C4-2B (cell line): ENCODE data around the gene GALNT10.

Source experiments
- H3K27ac ChIP-seq: fragments of 450-650 bp; 2 replicates; pipeline ENCODE4 v1.5.1; 2017
- ZFX ChIP-seq: fragments of 450-650 bp; IDR thresholded peaks from 2 replicates; pipeline ENCODE4 v1.6.1; 2017
- TF ChIP-seq, protein P1 (sequence below): fragments of 450-650 bp; conservative IDR thresholded peaks from 2 replicates; pipeline ENCODE4 v1.5.1; 2017; ENCODE audit warnings: mild to moderate bottlenecking

GALNT10 gene

DNA sequence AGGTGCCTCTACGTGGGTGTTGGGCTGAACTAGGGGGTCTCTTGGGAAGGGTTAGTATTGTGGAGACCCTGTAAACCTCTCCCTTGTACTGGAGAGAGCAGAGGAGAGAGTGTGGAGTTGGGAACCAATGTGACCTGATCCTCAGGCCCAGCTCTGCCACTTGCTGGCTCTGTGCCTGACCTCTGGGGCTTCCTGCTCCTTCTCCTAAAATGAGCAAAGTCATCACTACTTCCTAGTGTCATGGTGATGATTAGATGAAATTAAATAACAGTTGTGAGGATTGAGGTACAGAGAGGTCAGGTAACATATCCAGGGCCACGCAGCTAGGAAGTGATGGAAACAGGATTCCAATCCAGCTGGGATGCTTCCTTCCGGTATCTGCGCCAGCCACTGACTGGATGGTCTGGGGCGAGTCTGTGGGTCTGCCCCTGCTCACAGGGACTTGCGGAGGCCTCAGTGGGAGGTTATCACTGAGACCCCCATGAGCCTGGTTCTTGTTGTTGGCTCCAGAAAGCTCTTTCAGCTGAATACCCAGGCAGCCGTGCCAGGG, 9.2 kb downstream of the GALNT10 start:
- H3K27ac ChIP-seq = no peak overlapping the region
- TF ChIP-seq, protein P1, sequence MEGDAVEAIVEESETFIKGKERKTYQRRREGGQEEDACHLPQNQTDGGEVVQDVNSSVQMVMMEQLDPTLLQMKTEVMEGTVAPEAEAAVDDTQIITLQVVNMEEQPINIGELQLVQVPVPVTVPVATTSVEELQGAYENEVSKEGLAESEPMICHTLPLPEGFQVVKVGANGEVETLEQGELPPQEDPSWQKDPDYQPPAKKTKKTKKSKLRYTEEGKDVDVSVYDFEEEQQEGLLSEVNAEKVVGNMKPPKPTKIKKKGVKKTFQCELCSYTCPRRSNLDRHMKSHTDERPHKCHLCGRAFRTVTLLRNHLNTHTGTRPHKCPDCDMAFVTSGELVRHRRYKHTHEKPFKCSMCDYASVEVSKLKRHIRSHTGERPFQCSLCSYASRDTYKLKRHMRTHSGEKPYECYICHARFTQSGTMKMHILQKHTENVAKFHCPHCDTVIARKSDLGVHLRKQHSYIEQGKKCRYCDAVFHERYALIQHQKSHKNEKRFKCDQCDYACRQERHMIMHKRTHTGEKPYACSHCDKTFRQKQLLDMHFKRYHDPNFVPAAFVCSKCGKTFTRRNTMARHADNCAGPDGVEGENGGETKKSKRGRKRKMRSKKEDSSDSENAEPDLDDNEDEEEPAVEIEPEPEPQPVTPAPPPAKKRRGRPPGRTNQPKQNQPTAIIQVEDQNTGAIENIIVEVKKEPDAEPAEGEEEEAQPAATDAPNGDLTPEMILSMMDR = no peak
- no peak for TF ChIP-seq ZFX

DNA sequence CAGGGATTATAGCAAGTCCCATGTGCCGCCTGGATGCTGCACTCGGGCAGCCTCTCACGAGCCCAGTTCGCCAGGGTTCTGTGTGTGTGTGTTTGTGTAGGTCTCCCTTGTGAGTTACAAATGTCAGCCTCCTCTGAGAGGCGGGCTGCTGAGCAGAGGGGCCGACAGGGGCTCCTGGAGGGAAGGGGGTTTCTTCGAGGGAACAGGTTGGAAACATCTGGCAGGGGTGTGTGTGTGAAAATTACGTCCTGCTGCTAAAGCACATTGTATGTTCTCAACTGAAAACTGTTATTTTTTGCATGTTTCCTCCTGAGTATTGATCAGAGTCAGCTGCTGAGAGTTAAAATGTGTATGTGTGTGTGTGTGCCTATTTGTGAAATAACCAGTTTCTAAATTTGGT, 9.7 kb downstream of the GALNT10 start:
- no peak overlapping the region for H3K27ac ChIP-seq
- TF ChIP-seq ZFX = no peak
- TF ChIP-seq, protein P1 = no peak

DNA sequence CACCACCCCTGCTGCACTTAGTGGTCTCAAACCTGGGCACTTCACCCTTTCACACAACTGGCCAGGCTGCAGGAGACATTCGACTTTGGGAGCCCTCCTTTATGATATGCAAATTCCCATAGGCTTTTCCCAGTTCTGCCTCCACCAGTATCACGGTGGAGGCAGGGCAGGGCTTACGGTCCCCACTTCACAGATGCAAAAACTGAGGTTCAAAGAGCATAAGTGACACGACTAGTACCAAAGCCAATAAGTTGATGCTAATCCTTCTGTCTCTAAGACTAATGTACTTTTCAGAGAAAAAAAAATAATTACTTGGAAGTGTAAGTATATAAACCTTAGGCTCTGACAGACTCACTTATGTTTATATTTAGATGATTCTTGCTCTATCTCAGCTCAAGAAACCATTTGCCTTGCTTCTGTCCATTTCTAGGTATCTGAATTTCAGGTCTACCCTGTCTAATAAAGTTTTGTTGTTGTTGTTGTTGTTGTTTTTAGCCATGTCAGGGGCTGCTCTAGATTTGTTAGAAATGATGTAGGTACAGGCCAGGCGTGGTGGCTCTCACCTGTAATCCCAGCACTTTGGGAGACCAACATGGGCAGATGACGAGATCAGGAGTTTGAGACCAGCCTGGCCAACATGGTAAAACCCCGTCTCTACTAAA, 10.7 kb downstream of the GALNT10 start:
- no peak overlapping the region for H3K27ac ChIP-seq
- TF ChIP-seq ZFX = no peak
- TF ChIP-seq, protein P1 = no peak

DNA sequence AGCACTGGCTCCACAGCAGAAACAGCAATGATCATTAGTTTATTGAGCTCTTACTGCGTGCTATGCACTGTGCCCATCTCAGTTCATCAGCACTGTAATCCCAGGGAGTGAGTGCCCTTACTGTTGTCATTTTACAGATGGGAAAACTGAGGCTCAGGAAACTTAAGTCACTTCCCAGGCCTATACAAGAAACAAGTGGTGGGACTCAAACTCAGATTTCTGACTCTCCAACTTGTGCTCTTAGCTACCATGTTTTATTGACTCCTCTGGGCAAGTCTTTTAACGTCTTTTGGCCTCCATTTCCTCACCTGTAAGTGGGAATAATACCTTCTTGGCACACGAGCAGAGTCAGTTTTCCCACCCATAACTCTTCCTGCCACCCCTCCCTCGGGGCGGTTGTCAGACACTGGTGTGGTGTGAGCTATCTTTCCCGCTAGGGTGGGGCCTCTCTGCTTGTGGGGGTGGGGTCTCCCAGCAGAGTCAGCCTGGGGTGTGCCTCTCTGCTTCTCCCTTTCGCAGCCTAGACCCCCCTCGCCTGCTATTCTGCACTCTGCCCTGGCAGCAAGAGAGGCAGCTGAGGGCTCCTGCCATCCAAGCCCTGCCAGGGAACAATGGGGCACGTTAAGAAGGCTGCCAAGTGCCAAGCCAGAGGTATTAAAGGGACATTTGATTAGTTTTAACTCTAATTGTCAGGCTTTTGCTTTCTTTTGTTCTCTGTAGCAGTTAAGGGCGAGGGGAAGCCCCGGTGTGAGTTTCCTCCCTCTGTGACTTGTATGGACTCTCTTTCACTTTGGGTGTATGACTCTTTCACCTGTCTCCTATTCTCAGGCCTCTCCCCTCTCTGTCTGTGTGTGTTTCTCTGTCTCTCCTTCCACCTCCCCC, 12.1 kb downstream of the GALNT10 start:
- TF ChIP-seq, protein P1 = no peak
- TF ChIP-seq ZFX = no peak
- no peak overlapping the region for H3K27ac ChIP-seq

DNA sequence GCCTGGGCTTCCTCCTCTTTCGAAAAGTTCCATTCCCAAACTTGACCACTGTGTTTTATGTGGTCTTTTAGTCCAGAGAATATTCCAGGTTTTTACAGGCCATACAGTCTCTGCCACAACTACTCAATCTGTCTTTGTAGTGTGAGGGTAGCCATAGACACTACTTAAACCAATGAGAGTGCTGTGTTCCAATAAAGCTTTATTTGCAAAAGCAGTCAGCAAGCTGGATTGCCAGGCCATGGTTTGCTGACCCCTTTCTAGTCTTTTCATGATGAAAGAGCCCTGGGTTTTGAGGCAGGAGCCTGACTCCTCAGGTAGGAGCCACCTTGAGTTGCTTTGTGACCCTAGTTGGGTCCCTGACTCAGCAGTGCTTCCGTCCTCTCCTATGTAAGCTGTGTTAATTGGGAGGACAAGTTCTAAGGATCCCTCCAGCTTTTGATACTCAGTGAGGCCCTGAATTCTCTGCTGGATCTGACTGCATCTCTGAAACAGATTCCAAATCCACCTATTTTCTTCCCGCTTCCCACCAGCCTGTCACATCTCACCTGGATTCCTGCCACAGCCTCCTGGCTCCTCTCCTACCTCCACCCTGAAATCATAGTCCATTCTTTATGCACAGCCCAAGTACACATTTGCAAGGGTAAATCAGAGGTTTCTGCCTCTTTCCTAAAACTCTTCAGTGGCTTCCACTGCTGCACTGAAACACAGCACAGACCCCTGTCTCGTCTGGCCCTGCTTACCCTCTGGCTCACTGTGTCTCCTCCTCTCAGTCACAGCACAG, 13.5 kb downstream of the GALNT10 start:
- H3K27ac ChIP-seq = no peak overlapping the region
- no peak for TF ChIP-seq ZFX
- TF ChIP-seq, protein P1 = no peak

DNA sequence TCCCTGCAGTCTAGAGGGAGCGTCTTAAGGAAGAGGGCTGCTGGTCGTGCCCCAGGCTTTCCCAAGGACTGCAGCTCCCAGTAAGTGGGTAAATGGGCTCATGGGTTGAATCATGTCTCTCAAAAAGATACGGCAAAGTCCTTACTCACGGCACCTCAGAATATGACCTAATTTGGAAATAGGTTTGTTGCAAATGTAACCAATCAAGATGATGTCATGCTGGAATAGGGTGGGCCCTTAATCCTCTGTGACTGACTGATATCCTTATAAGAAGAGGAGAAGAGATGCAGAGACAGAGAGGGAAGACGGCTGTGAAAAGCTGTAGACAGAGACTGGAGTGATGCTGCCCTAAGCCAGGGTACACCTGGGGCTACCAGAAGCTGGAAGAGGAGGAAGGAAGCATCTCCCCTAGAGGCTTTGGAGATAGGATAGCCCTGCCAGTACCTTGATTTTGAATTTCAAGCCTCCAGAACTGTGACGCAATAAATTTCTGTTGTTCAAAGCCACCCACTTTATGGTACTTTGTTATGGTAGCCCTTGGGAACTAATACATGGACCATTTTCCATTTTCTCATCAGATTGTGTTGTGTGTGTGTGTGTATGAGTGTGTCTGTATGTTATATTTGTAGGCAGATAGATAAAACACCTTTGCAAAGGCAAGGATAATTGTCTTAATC, 15.0 kb downstream of the GALNT10 start:
- TF ChIP-seq ZFX = no peak
- TF ChIP-seq, protein P1 = no peak
- no peak overlapping the region for H3K27ac ChIP-seq
